C4-2B (cell line): ENCODE data around the gene RRAS2.

ENCODE experiments used
- H3K27ac ChIP-seq: fragments of 450-650 bp; 2 replicates; pipeline ENCODE4 v1.5.1; 2017
- CTCF ChIP-seq: fragments of 450-650 bp; conservative IDR thresholded peaks from 2 replicates; pipeline ENCODE4 v1.5.1; 2017; ENCODE audit warnings: mild to moderate bottlenecking
- ZFX ChIP-seq: fragments of 450-650 bp; IDR thresholded peaks from 2 replicates; pipeline ENCODE4 v1.6.1; 2017

The RRAS2 gene

GRCh38 chr11:14275076-14275475, 83.9 kb downstream of the RRAS2 start:
- H3K27ac ChIP-seq = no peak overlapping the region
- TF ChIP-seq CTCF = no peak

- TF ChIP-seq CTCF (no peak), ZFX (no peak)
- H3K27ac ChIP-seq = no peak overlapping the region
Measured at GRCh38 chr11:14273895-14274294, 85.1 kb downstream of the RRAS2 start.

- TF ChIP-seq ZFX (no peak), CTCF (no peak)
- H3K27ac ChIP-seq = no peak overlapping the region
Measured at GRCh38 chr11:14270690-14271542, 88.1 kb downstream of the RRAS2 start.

GRCh38 chr11:14269692-14270573, 89.0 kb downstream of the RRAS2 start:
- no peak overlapping the region for H3K27ac ChIP-seq
- TF ChIP-seq CTCF = no peak
- no peak for TF ChIP-seq ZFX

- H3K27ac ChIP-seq = no peak overlapping the region
- TF ChIP-seq ZFX = no peak
- TF ChIP-seq CTCF = no peak
Measured at GRCh38 chr11:14267861-14268635, 90.9 kb downstream of the RRAS2 start.

GRCh38 chr11:14266622-14267021, 92.4 kb downstream of the RRAS2 start:
- no peak for TF ChIP-seq CTCF
- no peak for TF ChIP-seq ZFX
- no peak overlapping the region for H3K27ac ChIP-seq
